A673 (cell line): ENCODE results near the gene ADAT1. TPM values are rescaled to one million over a fixed set of nuclear protein-coding genes. Genes with fewer than 3 reads are reported as not detected.
"Not testable (repeated sequence)": the region's sequence is repeated elsewhere in the genome, so short reads cannot be mapped to it uniquely, and the experiment has no call there.

Experiments
- BruUV-seq: library from RNA; stranded (reverse); fragments of 400-500 nt; replicated peaks from 2 replicates; lab custom pipeline; 2021; lab: Mats Ljungman, UMichigan
- CTCF ChIA-PET: fragments of 300-600 bp; sonication (Branson Sonifier 250); formaldehyde crosslinking; loops from one replicate; lab custom pipeline; 2022; ENCODE audit warnings: antibody characterized with exemption; lab: Charles Lee
- POLR2A ChIA-PET: fragments of 300-600 bp; sonication (Branson Sonifier 250); formaldehyde crosslinking; loops from one replicate; lab custom pipeline; 2022; ENCODE audit warnings: antibody characterized with exemption; ENCODE audit not compliant: low non-redundant PET; lab: Charles Lee
- DNase-seq: peaks from one replicate; pipeline ENCODE4 v3.0.0-alpha.2; 2015; ENCODE audit warnings: low spot score
- H3K27ac ChIP-seq: fragments of 200-600 bp; sonication (generic); 2 replicates; pipeline ENCODE4 v1.5.1; 2016; ENCODE audit warnings: mixed run types, low read depth, mild to moderate bottlenecking, mixed read lengths, antibody characterized with exemption, low read length; ENCODE audit not compliant: poor library complexity, severe bottlenecking
- H3K27me3 ChIP-seq: fragments of 200-600 bp; sonication (generic); replicated peaks from 2 replicates; pipeline ENCODE4 v1.6.1; 2017; ENCODE audit warnings: mixed run types, low read depth, mild to moderate bottlenecking, mixed read lengths, antibody characterized with exemption, low read length; ENCODE audit not compliant: insufficient read depth, poor library complexity
- H3K36me3 ChIP-seq: fragments of 200-600 bp; sonication (generic); 2 replicates; pipeline ENCODE4 v1.6.1; 2016; ENCODE audit warnings: mixed run types, mild to moderate bottlenecking, mixed read lengths, antibody characterized with exemption, low read length; ENCODE audit not compliant: insufficient read depth, poor library complexity, severe bottlenecking
- H3K4me1 ChIP-seq: fragments of 200-600 bp; sonication (generic); 2 replicates; pipeline ENCODE4 v1.6.1; 2017; ENCODE audit warnings: mixed run types, mild to moderate bottlenecking, mixed read lengths, antibody characterized with exemption, low read length; ENCODE audit not compliant: insufficient read depth, poor library complexity, severe bottlenecking
- H3K4me3 ChIP-seq: fragments of 200-600 bp; sonication (generic); 2 replicates; pipeline ENCODE4 v1.5.1; 2016; ENCODE audit warnings: low read depth, mixed run types, mild to moderate bottlenecking, mixed read lengths, low read length; ENCODE audit not compliant: poor library complexity, severe bottlenecking
- H3K9me3 ChIP-seq: fragments of 200-600 bp; sonication (generic); 2 replicates; pipeline ENCODE4 v1.6.1; 2016; ENCODE audit warnings: mixed run types, low read depth, mild to moderate bottlenecking, mixed read lengths, antibody characterized with exemption, low read length; ENCODE audit not compliant: poor library complexity, severe bottlenecking
- CTCF ChIP-seq: fragments of 300-800, 200-600 bp; sonication (generic); conservative IDR thresholded peaks from 2 replicates; pipeline ENCODE4 v1.5.1; 2017; ENCODE audit warnings: low read depth, mild to moderate bottlenecking, antibody characterized with exemption, low read length, moderate library complexity, mixed read lengths
- EZH2 ChIP-seq: fragments of 200-600 bp; sonication (generic); IDR thresholded peaks from 2 replicates; pipeline ENCODE4 v1.6.1; 2017; ENCODE audit warnings: borderline replicate concordance, low read depth, mild to moderate bottlenecking, mixed read lengths, antibody characterized with exemption, low read length; ENCODE audit not compliant: poor library complexity, severe bottlenecking
- intact Hi-C: fragments of 100-400 bp; cut with micrococcal nuclease; formaldehyde crosslinking; loops from one replicate; pipeline ENCODE4 v1.10.0; 2022; ENCODE audit not compliant: unreplicated experiment
- total RNA-seq: library from RNA; stranded (reverse); gene quantifications from 2 replicates; pipeline ENCODE4 v1.2.3, GENCODE V29; 2021

Gene ADAT1
- total RNA-seq, 1 experiment from 2014 or later: 79.7 TPM

GRCh38 chr16:75593308-75593707, 29.8 kb downstream of the ADAT1 start:
- Histone ChIP-seq H3K27ac (peak overlapping the region; percentile 78), H3K27me3 (no peaks in the 10 kb centered on the region), H3K4me3 (no peak overlapping the region), H3K9me3 (no peaks in the 10 kb centered on the region), H3K4me1 (peaks cover 30% of the 10 kb centered on the region), H3K36me3 (peaks cover 9% of the 10 kb centered on the region)
- TF ChIP-seq CTCF (no peak), EZH2 (no peak)
- ChIA-PET POLR2A (no interaction called here), CTCF (no interaction called here)
- DNase-seq: peak; percentile 28
- no TSS peak for BruUV-seq
- intact Hi-C loops: no loop called here

- H3K9me3 ChIP-seq, H3K27ac ChIP-seq, DNase-seq, BruUV-seq, intact Hi-C loops, H3K36me3 ChIP-seq, H3K27me3 ChIP-seq, H3K4me3 ChIP-seq: not testable (repeated sequence)
- POLR2A ChIA-PET: interaction anchor here (0.6 kb wide), 1 partner anchor 33 kb away, joined by 5 read pairs; no protein-coding TSS in a partner anchor
- peaks cover 30% of the 10 kb centered on the region for H3K4me1 ChIP-seq
- CTCF ChIA-PET: interaction anchor here (0.6 to 1.0 kb wide), 2 partner anchors 27 to 70 kb away, joined by 3 read pairs; no protein-coding TSS in a partner anchor
Observed at GRCh38 chr16:75591927-75592326, 31.2 kb downstream of the ADAT1 start.

GRCh38 chr16:75590920-75591843, 31.9 kb downstream of the ADAT1 start:
- Histone ChIP-seq H3K9me3 (no peaks in the 10 kb centered on the region), H3K36me3 (no peaks in the 10 kb centered on the region), H3K4me3 (no peak overlapping the region), H3K4me1 (peaks cover 30% of the 10 kb centered on the region), H3K27me3 (no peaks in the 10 kb centered on the region), H3K27ac (peak overlapping the region; percentile 45)
- CTCF ChIA-PET: interaction anchor here (0.5 to 1.0 kb wide), 2 partner anchors 69 to 74 kb away, joined by 3 read pairs; no protein-coding TSS in a partner anchor
- TF ChIP-seq CTCF (no peak), EZH2 (no peak)
- DNase-seq: peak; percentile 37
- POLR2A ChIA-PET: interaction anchor here (0.6 kb wide), 2 partner anchors 32 to 169 kb away, joined by 5 to 10 read pairs; no protein-coding TSS in a partner anchor
- no TSS peak for BruUV-seq
- intact Hi-C loops: no loop called here
